ENCODE data around the gene ZRANB3. TPM values are rescaled to one million over a fixed set of nuclear protein-coding genes. Genes with fewer than 3 reads are reported as not detected.
"Not testable (repeated sequence)": the region's sequence is repeated elsewhere in the genome, so short reads cannot be mapped to it uniquely, and the experiment has no call there.

Gene ZRANB3
- total RNA-seq, 4 donors from 2014 or later, result 4.8 to 9.3 (median 5.5) TPM

DNA sequence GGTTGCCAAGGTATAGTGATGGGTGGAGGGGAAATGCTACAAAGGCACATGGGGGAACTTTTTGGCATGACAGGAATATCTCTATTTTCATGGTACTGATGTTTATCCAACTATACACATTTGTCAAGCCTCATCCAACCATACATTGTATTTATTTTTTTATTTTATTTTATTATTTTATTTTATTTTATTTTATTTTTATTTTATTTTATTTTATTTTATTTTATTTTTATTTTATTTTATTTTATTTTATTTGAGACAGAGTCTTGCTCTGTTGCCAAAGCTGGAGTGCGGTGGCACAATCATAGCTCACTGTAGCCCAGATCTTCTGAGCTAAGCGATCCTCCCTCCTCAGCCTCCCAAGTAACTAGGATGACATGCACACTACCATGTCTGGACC lies 219.1 kb downstream of the ZRANB3 start:
- H3K9me3 ChIP-seq, result no peaks in the 10 kb centered on the region
- no peak overlapping the region for H3K4me3 ChIP-seq
- H3K27me3 ChIP-seq, result no peaks in the 10 kb centered on the region
- no peak for DNase-seq (ENCODE audit: low spot score in 2 of 2)
- no peaks in the 10 kb centered on the region for H3K4me1 ChIP-seq
- TF ChIP-seq POLR2A (IDR thresholded peaks at IDR 0.05) (no peak), EP300 (IDR thresholded peaks at IDR 0.05) (no peak)
- TF ChIP-seq, protein P1, sequence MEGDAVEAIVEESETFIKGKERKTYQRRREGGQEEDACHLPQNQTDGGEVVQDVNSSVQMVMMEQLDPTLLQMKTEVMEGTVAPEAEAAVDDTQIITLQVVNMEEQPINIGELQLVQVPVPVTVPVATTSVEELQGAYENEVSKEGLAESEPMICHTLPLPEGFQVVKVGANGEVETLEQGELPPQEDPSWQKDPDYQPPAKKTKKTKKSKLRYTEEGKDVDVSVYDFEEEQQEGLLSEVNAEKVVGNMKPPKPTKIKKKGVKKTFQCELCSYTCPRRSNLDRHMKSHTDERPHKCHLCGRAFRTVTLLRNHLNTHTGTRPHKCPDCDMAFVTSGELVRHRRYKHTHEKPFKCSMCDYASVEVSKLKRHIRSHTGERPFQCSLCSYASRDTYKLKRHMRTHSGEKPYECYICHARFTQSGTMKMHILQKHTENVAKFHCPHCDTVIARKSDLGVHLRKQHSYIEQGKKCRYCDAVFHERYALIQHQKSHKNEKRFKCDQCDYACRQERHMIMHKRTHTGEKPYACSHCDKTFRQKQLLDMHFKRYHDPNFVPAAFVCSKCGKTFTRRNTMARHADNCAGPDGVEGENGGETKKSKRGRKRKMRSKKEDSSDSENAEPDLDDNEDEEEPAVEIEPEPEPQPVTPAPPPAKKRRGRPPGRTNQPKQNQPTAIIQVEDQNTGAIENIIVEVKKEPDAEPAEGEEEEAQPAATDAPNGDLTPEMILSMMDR (IDR thresholded peaks at IDR 0.05), result no peak
- H3K27ac ChIP-seq, result no peak overlapping the region
- 97 to 98% methylated on average over 2 of the region's 2 CpGs for WGBS, 2 donors
- H3K36me3 ChIP-seq, result peaks cover 0 to 14% (median 0%) of the 10 kb centered on the region in 3 donors

DNA sequence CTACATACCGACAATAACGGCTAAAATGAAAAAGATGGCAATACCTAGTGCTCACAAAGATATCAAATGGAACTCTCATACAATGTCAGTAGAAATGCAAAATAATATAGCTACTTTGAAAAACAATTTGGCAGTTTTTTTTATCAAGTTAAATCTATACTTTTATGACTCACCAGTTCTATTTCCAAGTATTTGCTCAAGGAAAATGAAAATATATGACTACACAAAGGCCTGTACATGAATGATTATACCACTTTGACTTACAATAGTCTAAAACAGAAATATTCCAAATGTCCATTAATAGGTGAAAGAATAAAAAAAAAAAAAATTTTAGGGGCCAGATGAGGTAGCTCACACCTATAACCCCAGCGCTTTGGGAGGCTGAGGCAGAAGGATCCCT lies 219.8 kb downstream of the ZRANB3 start:
- DNase-seq (ENCODE audit: low spot score in 2 of 2), result no peak
- H3K4me3 ChIP-seq, result no peak overlapping the region
- H3K36me3 ChIP-seq, result peaks cover 0 to 14% (median 0%) of the 10 kb centered on the region in 3 donors
- H3K4me1 ChIP-seq, result no peaks in the 10 kb centered on the region
- H3K27me3 ChIP-seq, result no peaks in the 10 kb centered on the region
- no peak overlapping the region for H3K27ac ChIP-seq
- peaks cover 0 to 5% (median 0%) of the 10 kb centered on the region in 4 donors for H3K9me3 ChIP-seq
- 81 to 97% methylated on average over 3 of the region's 3 CpGs for whole genome bisulfite sequencing, 2 donors
- no peak for TF ChIP-seq POLR2A (IDR thresholded peaks at IDR 0.05)
- TF ChIP-seq EP300 (IDR thresholded peaks at IDR 0.05), result no peak

DNA sequence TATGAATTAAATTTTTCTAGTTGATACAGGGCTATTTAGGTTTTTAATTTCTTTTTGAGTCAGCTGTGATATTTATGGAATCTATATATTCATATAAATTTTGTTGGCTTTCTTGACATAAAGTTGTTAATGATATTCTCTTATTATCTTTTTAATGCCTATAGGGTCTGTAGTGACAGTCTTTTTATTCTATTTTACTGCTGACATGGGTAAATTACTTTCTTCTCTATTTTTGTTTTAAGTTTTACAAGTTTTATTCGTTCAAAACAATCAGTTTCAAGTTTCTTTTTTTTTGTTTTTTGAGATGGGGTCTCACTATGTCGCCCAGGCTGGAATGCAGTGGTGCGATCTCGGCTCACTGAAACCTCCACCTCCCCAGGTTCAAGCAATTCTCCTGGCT lies 226.3 kb downstream of the ZRANB3 start:
- H3K4me1 ChIP-seq, result no peaks in the 10 kb centered on the region
- peaks cover 0 to 4% (median 0%) of the 10 kb centered on the region in 3 donors for H3K36me3 ChIP-seq
- no peak overlapping the region for H3K27ac ChIP-seq
- WGBS, 2 donors, result 96 to 97% methylated on average over 4 of the region's 4 CpGs
- H3K27me3 ChIP-seq, result no peaks in the 10 kb centered on the region
- H3K9me3 ChIP-seq, result peaks cover 0 to 21% (median 1%) of the 10 kb centered on the region in 4 donors
- DNase-seq (ENCODE audit: low spot score in 2 of 2), result no peak
- H3K4me3 ChIP-seq, result no peak overlapping the region
- no peak for TF ChIP-seq POLR2A (IDR thresholded peaks at IDR 0.05)
- TF ChIP-seq EP300 (IDR thresholded peaks at IDR 0.05), result no peak
- TF ChIP-seq, protein P1 (IDR thresholded peaks at IDR 0.05), result no peak

DNA sequence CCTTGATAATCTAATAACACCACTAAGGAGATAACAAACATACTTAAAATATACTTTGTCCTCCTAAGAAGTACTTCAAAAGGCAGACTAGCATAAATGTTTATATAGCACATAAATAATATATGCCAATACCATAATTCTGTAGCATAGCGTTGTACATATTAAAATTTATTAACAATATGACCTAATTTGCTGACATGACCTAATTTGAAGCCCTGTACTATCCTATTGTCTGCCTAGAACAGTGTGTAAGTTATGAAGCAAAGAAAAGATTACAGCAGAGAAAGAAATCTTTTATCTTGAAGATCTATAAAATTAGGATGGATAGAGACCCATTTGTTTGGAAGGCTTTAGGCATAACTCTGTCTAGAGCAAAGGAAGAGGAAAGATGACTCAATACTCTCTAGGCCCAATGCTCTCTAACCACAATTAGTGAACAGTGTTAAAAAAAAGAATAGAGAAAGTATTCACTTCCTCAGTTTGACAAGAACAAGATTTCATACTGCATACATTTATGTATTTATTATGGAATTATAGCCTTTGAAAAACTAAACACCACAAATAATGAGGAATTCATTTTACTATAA lies 231.3 kb downstream of the ZRANB3 start:
- H3K4me1 ChIP-seq, result no peaks in the 10 kb centered on the region
- H3K27ac ChIP-seq, result no peak overlapping the region
- H3K9me3 ChIP-seq, result peaks cover 0 to 33% (median 1%) of the 10 kb centered on the region in 4 donors
- TF ChIP-seq POLR2A (IDR thresholded peaks at IDR 0.05), result no peak
- TF ChIP-seq, protein P1 (IDR thresholded peaks at IDR 0.05), result no peak
- 58 to 68% methylated on average over 1 of the region's 1 CpG for WGBS, 2 donors
- no peaks in the 10 kb centered on the region for H3K27me3 ChIP-seq
- DNase-seq (ENCODE audit: low spot score in 2 of 2), result no peak
- H3K4me3 ChIP-seq, result no peak overlapping the region
- H3K36me3 ChIP-seq, result peaks cover 0 to 27% (median 0%) of the 10 kb centered on the region in 3 donors

DNA sequence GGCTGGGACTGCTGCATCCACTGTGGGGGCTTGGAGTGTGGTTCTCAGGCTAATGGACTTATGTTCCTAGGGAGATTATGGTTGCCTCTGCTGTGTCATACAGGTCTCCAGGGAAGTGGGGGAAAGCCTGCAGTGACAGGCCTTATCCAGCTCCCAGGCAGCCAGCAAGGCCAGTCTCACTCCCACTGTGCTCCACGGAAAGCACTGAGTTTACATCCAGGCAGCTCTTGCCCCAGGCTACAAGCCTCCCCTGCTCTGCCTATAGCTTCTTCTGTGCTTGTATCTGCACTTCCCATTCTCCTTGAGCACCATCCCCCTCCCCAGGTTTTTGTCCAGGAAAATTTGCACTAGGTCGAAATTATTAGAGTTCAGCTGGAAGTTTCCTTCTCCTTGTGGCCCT lies 231.9 kb downstream of the ZRANB3 start:
- TF ChIP-seq, protein P1 (IDR thresholded peaks at IDR 0.05), result no peak
- TF ChIP-seq POLR2A (IDR thresholded peaks at IDR 0.05), result no peak
- TF ChIP-seq EP300 (IDR thresholded peaks at IDR 0.05), result no peak
- no peak for DNase-seq (ENCODE audit: low spot score in 2 of 2)
- Histone ChIP-seq H3K27me3 (no peaks in the 10 kb centered on the region), H3K36me3 (peaks cover 0 to 27% (median 0%) of the 10 kb centered on the region in 3 donors), H3K4me3 (no peak overlapping the region), H3K9me3 (peaks cover 0 to 38% (median 1%) of the 10 kb centered on the region in 4 donors), H3K4me1 (no peaks in the 10 kb centered on the region), H3K27ac (no peak overlapping the region)
- 59 to 65% methylated on average over 2 of the region's 2 CpGs for WGBS, 2 donors

DNA sequence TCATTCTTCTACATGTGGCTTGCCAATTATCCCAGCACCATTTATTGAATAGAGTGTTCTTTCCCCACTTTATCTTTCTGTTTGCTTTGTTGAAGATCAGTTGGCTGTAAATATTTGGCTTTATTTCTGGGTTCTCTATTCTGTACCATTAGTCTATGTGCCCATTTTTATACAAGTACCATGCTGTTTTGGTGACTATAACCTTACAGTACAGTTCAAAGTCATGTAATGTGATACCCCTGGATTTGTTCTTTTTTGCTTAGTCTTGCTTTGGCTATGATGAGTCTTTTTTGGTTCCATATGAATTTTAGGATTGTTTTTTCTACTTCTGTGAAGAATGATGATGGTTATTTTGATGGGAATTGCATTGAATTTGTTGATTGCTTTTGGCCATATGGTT lies 243.9 kb downstream of the ZRANB3 start:
- H3K36me3 ChIP-seq; H3K27ac ChIP-seq; DNase-seq (ENCODE audit: low spot score in 2 of 2); H3K4me1 ChIP-seq; H3K27me3 ChIP-seq; H3K4me3 ChIP-seq: not testable (repeated sequence)
- peaks cover 0 to 48% (median 4%) of the 10 kb centered on the region in 4 donors for H3K9me3 ChIP-seq

Data from tibial nerve (tissue), 4 donors.